B cell (primary cell): ENCODE data around the gene WDR76. TPM values are rescaled to one million over a fixed set of nuclear protein-coding genes. Genes with fewer than 3 reads are reported as not detected.

Experiments used
- ATAC-seq: fragments of 200-7000 bp; cut with Tn5 transposase; one replicate; pipeline ENCODE4 v1.10.0; 2021; ENCODE audit warnings: low read depth, mild to moderate bottlenecking, moderate number of reproducible peaks, moderate library complexity
- CTCF ChIA-PET: fragments of 350-600 bp; sonication (Branson Sonifier 250); formaldehyde crosslinking; loops from one replicate; lab custom pipeline; 2021; ENCODE audit warnings: antibody characterized with exemption, inconsistent platforms; lab: Charles Lee
- POLR2A ChIA-PET: fragments of 350-600 bp; sonication (Branson Sonifier 250); formaldehyde crosslinking; loops from one replicate; lab custom pipeline; 2021; ENCODE audit warnings: antibody characterized with exemption; lab: Charles Lee
- DNase-seq: peaks from one replicate; pipeline ENCODE4 v3.0.0; 2013
- H2AFZ ChIP-seq: 2 replicates; pipeline ENCODE4 v1.6.1; 2012; ENCODE audit warnings: mild to moderate bottlenecking, low read depth, low read length; ENCODE audit not compliant: insufficient read depth, poor library complexity, severe bottlenecking
- H3K27ac ChIP-seq, 2 donors: 1 replicate in 1 of 2; 2 replicates in 1 of 2; pipeline ENCODE4 v1.5.1; 2012 to 2013; ENCODE audit warnings: low read length in 2 of 2, mild to moderate bottlenecking in 2 of 2, moderate library complexity in 1 of 2
- H3K27me3 ChIP-seq, 4 experiments: fragments of 200-600 bp in 1 of 4; sonication (generic) in 1 of 4; replicated peaks in 1 of 4; 1 replicate in 2 of 4; 2 replicates in 2 of 4; pipeline versions ENCODE4 v1.6.1 to v1.7.0; 2013 to 2016; ENCODE audit warnings: low read length in 3 of 4, mild to moderate bottlenecking in 2 of 4, mixed read lengths in 1 of 4, moderate library complexity in 1 of 4; ENCODE audit not compliant: insufficient read depth in 4 of 4, control insufficient read depth in 3 of 4; ENCODE audit errors: control extremely low read depth in 1 of 4
- H3K36me3 ChIP-seq, 2 experiments: replicated peaks in 1 of 2; 1 replicate in 1 of 2; 2 replicates in 1 of 2; pipeline versions ENCODE4 v1.6.1 to v1.7.1; 2013; ENCODE audit warnings: low read length in 1 of 2; ENCODE audit not compliant: insufficient read depth in 2 of 2, control insufficient read depth in 1 of 2; ENCODE audit errors: control extremely low read depth in 1 of 2, extremely low read depth in 1 of 2
- H3K4me1 ChIP-seq, 2 donors: fragments of 200-600 bp in 1 of 2; sonication (generic) in 1 of 2; 1 replicate in 1 of 2; 2 replicates in 1 of 2; pipeline versions ENCODE4 v1.5.1 to v1.6.1; 2013 to 2017; ENCODE audit warnings: low read length in 2 of 2; ENCODE audit not compliant: control insufficient read depth in 2 of 2, insufficient read depth in 2 of 2
- H3K4me2 ChIP-seq: replicated peaks from 2 replicates; pipeline ENCODE3; 2012; ENCODE audit warnings: mild to moderate bottlenecking, low read depth, low read length; ENCODE audit not compliant: poor library complexity, severe bottlenecking
- H3K4me3 ChIP-seq, 5 experiments: fragments of 200-600 bp in 1 of 5; sonication (generic) in 1 of 5; 1 replicate in 3 of 5; 2 replicates in 2 of 5; pipeline versions ENCODE4 v1.5.1 to v1.7.0; 2011 to 2016; ENCODE audit warnings: low read length in 4 of 5, mild to moderate bottlenecking in 4 of 5, low read depth in 2 of 5, control low read depth in 1 of 5, moderate library complexity in 1 of 5; ENCODE audit not compliant: insufficient read depth in 1 of 5; ENCODE audit errors: control extremely low read depth in 1 of 5, extremely low read depth in 1 of 5
- H3K79me2 ChIP-seq: fragments of 200-600 bp; sonication (generic); one replicate; pipeline ENCODE4 v1.6.0; 2016; ENCODE audit warnings: low read length; ENCODE audit not compliant: control insufficient read depth, insufficient read depth
- H3K9ac ChIP-seq: fragments of 200-600 bp; sonication (generic); 2 replicates; pipeline ENCODE4 v1.6.1; 2017; ENCODE audit warnings: mild to moderate bottlenecking, low read length, moderate library complexity
- H3K9me3 ChIP-seq, 3 donors: one replicate each; pipeline versions ENCODE4 v1.6.1 to v1.7.1; 2013; ENCODE audit warnings: low read length in 2 of 3; ENCODE audit not compliant: control insufficient read depth in 2 of 3, insufficient read depth in 1 of 3; ENCODE audit errors: control extremely low read depth in 1 of 3
- H4K20me1 ChIP-seq: 2 replicates; pipeline ENCODE4 v1.6.0; 2012; ENCODE audit warnings: mild to moderate bottlenecking, low read length; ENCODE audit not compliant: insufficient read depth, control insufficient read depth, poor library complexity, severe bottlenecking
- H3K27ac Mint-ChIP-seq: one replicate; pipeline ENCODE4 v1.8.0; 2021; ENCODE audit warnings: mixed read lengths
- H3K27me3 Mint-ChIP-seq: one replicate; pipeline ENCODE4 v1.8.0; 2021; ENCODE audit warnings: mixed read lengths
- H3K4me1 Mint-ChIP-seq: one replicate; pipeline ENCODE4 v1.8.0; 2021; ENCODE audit warnings: mixed read lengths
- H3K4me3 Mint-ChIP-seq: one replicate; pipeline ENCODE4 v1.8.0; 2021; ENCODE audit warnings: mixed read lengths
- H3K9me3 Mint-ChIP-seq: one replicate; pipeline ENCODE4 v1.8.0; 2022; ENCODE audit warnings: mixed read lengths; ENCODE audit not compliant: insufficient read depth
- CTCF ChIP-seq: fragments of 200-600 bp; IDR thresholded peaks from one replicate; pipeline ENCODE4 v1.8.0; 2022; ENCODE audit warnings: antibody characterized with exemption, mild to moderate bottlenecking
- EZH2 ChIP-seq: IDR thresholded peaks from 2 replicates; pipeline ENCODE4 v1.6.1; 2012; ENCODE audit warnings: borderline replicate concordance, low read depth, mild to moderate bottlenecking, moderate library complexity, low read length; ENCODE audit not compliant: insufficient read depth, poor library complexity, severe bottlenecking
- WGBS: methylation state at CpG from one replicate; pipeline ENCODE4 v1.1.5; 2013; ENCODE audit warnings: missing lambda C conversion rate; ENCODE audit not compliant: insufficient coverage; 5-methylcytosine and 5-hydroxymethylcytosine counted together
- intact Hi-C: fragments of 100-400 bp; cut with micrococcal nuclease; formaldehyde crosslinking; loops from one replicate; pipeline ENCODE4 v1.10.0; 2022
- polyA plus RNA-seq: library from polyadenylated mRNA; depleted of rRNA; stranded (reverse); fragments of >200 nt; gene quantifications from 2 replicates; pipeline ENCODE4 v1.2.3, GENCODE V29; 2012
- total RNA-seq, 2 donors: library from RNA; stranded (reverse); fragments of 120-200 nt in 1 of 2; gene quantifications; 1 replicate in 1 of 2; 2 replicates in 1 of 2; pipeline versions ENCODE4 v1.2.3 to v1.2.4, GENCODE V29; 2013 to 2022

Gene WDR76
- total and polyA plus RNA-seq, 2 donors (not counting 1 experiment from before 2014, with no cell fraction given): 1.9 to 12.7 TPM

GRCh38 chr15:43880406-43881194 lies 53.8 kb downstream of the WDR76 start:
- Histone ChIP-seq H3K27ac (no peak overlapping the region), H2AFZ (no peak overlapping the region), H3K4me3 (no peak overlapping the region), H3K9ac (no peak overlapping the region), H3K9me3 (no peaks in the 10 kb centered on the region), H3K79me2 (no peaks in the 10 kb centered on the region), H4K20me1 (no peaks in the 10 kb centered on the region), H3K4me2 (no peak overlapping the region), H3K4me1 (peaks cover 0 to 6% of the 10 kb centered on the region in 2 donors), H3K27me3 (no peaks in the 10 kb centered on the region), H3K36me3 (no peaks in the 10 kb centered on the region)
- ATAC-seq: no peak
- no peaks in the 10 kb centered on the region for H3K9me3 Mint-ChIP-seq
- no peak overlapping the region for H3K4me3 Mint-ChIP-seq
- CTCF ChIA-PET: interaction anchor here (1.5 kb wide), 1 partner anchor 9 kb away, joined by 3 read pairs; no protein-coding TSS in a partner anchor
- H3K4me1 Mint-ChIP-seq: peaks cover 1% of the 10 kb centered on the region
- intact Hi-C loops: no loop called here
- WGBS: 94% methylated on average over 4 of the region's 5 CpGs
- no peak for TF ChIP-seq CTCF
- TF ChIP-seq EZH2: no peak
- DNase-seq: no peak
- H3K27me3 Mint-ChIP-seq: no peaks in the 10 kb centered on the region
- no peak overlapping the region for H3K27ac Mint-ChIP-seq
- POLR2A ChIA-PET: no interaction called here

- CTCF ChIA-PET: interaction anchor here (1.5 kb wide), 1 partner anchor 9 kb away, joined by 3 read pairs; no protein-coding TSS in a partner anchor
- Mint-ChIP-seq H3K4me1 (peaks cover 1% of the 10 kb centered on the region), H3K4me3 (no peak overlapping the region), H3K27ac (no peak overlapping the region), H3K9me3 (no peaks in the 10 kb centered on the region), H3K27me3 (no peaks in the 10 kb centered on the region)
- Histone ChIP-seq H3K9me3 (no peaks in the 10 kb centered on the region), H3K9ac (no peak overlapping the region), H3K27me3 (no peaks in the 10 kb centered on the region), H4K20me1 (no peaks in the 10 kb centered on the region), H3K36me3 (no peaks in the 10 kb centered on the region), H3K27ac (no peak overlapping the region), H3K4me2 (no peak overlapping the region), H2AFZ (no peak overlapping the region), H3K4me1 (peaks cover 0 to 6% of the 10 kb centered on the region in 2 donors), H3K4me3 (no peak overlapping the region), H3K79me2 (no peaks in the 10 kb centered on the region)
- intact Hi-C loops: no loop called here
- WGBS: 100% methylated on average over 2 of the region's 4 CpGs
- no peak for ATAC-seq
- POLR2A ChIA-PET: no interaction called here
- DNase-seq: no peak
- no peak for TF ChIP-seq EZH2
- TF ChIP-seq CTCF: no peak
These were observed 54.4 kb downstream of the WDR76 start for GRCh38 chr15:43881245-43881644.
